Measurements from ENCODE around the gene PRKCA.
A peak's percentile ranks its signal among the peaks of the same experiment; 100 is the strongest.

Gene PRKCA

GRCh38 chr17:66564992-66565465 lies 262.6 kb downstream of the PRKCA start:
- no peak overlapping the region for H3K4me2 ChIP-seq
- H3K27me3 ChIP-seq (ENCODE audit: insufficient read depth, low read depth) = no peaks in the 10 kb centered on the region
- no peak for TF ChIP-seq CTCF (conservative IDR thresholded peaks at IDR 0.05; ENCODE audit: low read depth, low read length)
- no peak overlapping the region for H2AFZ ChIP-seq (ENCODE audit: low read depth)
- H4K20me1 ChIP-seq (ENCODE audit: insufficient read depth) = no peaks in the 10 kb centered on the region
- no peaks in the 10 kb centered on the region for H3K36me3 ChIP-seq (ENCODE audit: insufficient read depth)
- no peak overlapping the region for H3K4me3 ChIP-seq (IDR thresholded peaks at IDR 0.05; ENCODE audit: insufficient read depth, low read depth, low read length)
- H3K27ac ChIP-seq = no peak overlapping the region
- no peak overlapping the region for H3K9ac ChIP-seq
- H3K4me1 ChIP-seq (ENCODE audit: low read depth, poor library complexity, severe bottlenecking) = no peaks in the 10 kb centered on the region
- no peaks in the 10 kb centered on the region for H3K79me2 ChIP-seq (ENCODE audit: insufficient read depth, low read depth)

- Histone ChIP-seq H3K27ac (no peak overlapping the region), H3K4me2 (no peak overlapping the region), H3K27me3 (ENCODE audit: insufficient read depth, low read depth) (no peaks in the 10 kb centered on the region), H3K4me3 (IDR thresholded peaks at IDR 0.05; ENCODE audit: insufficient read depth, low read depth, low read length) (no peak overlapping the region), H3K36me3 (ENCODE audit: insufficient read depth) (no peaks in the 10 kb centered on the region), H2AFZ (ENCODE audit: low read depth) (no peak overlapping the region), H3K79me2 (ENCODE audit: insufficient read depth, low read depth) (no peaks in the 10 kb centered on the region), H3K4me1 (ENCODE audit: low read depth, poor library complexity, severe bottlenecking) (no peaks in the 10 kb centered on the region), H3K9ac (no peak overlapping the region), H4K20me1 (ENCODE audit: insufficient read depth) (no peaks in the 10 kb centered on the region)
- peak; percentile 93 for TF ChIP-seq CTCF (conservative IDR thresholded peaks at IDR 0.05; ENCODE audit: low read depth, low read length)
Measured at GRCh38 chr17:66567234-66568170, 265.1 kb downstream of the PRKCA start.

GRCh38 chr17:66569572-66569971 lies 267.2 kb downstream of the PRKCA start:
- Histone ChIP-seq H3K9ac (no peak overlapping the region), H4K20me1 (ENCODE audit: insufficient read depth) (no peaks in the 10 kb centered on the region), H3K27me3 (ENCODE audit: insufficient read depth, low read depth) (no peaks in the 10 kb centered on the region), H3K36me3 (ENCODE audit: insufficient read depth) (no peaks in the 10 kb centered on the region), H2AFZ (ENCODE audit: low read depth) (no peak overlapping the region), H3K4me2 (no peak overlapping the region), H3K79me2 (ENCODE audit: insufficient read depth, low read depth) (no peaks in the 10 kb centered on the region), H3K4me3 (IDR thresholded peaks at IDR 0.05; ENCODE audit: insufficient read depth, low read depth, low read length) (no peak overlapping the region), H3K4me1 (ENCODE audit: low read depth, poor library complexity, severe bottlenecking) (no peaks in the 10 kb centered on the region), H3K27ac (no peak overlapping the region)
- no peak for TF ChIP-seq CTCF (conservative IDR thresholded peaks at IDR 0.05; ENCODE audit: low read depth, low read length)

- no peak overlapping the region for H3K27ac ChIP-seq
- H3K27me3 ChIP-seq (ENCODE audit: insufficient read depth, low read depth) = no peaks in the 10 kb centered on the region
- no peak overlapping the region for H3K4me2 ChIP-seq
- H3K9ac ChIP-seq = no peak overlapping the region
- no peak overlapping the region for H2AFZ ChIP-seq (ENCODE audit: low read depth)
- H4K20me1 ChIP-seq (ENCODE audit: insufficient read depth) = no peaks in the 10 kb centered on the region
- H3K4me1 ChIP-seq (ENCODE audit: low read depth, poor library complexity, severe bottlenecking) = no peaks in the 10 kb centered on the region
- no peaks in the 10 kb centered on the region for H3K36me3 ChIP-seq (ENCODE audit: insufficient read depth)
- no peak overlapping the region for H3K4me3 ChIP-seq (IDR thresholded peaks at IDR 0.05; ENCODE audit: insufficient read depth, low read depth, low read length)
- no peak for TF ChIP-seq CTCF (conservative IDR thresholded peaks at IDR 0.05; ENCODE audit: low read depth, low read length)
- no peaks in the 10 kb centered on the region for H3K79me2 ChIP-seq (ENCODE audit: insufficient read depth, low read depth)
Measured at GRCh38 chr17:66570447-66571195, 268.2 kb downstream of the PRKCA start.
